ENCODE data around the gene SLC19A3. TPM values are rescaled to one million over a fixed set of nuclear protein-coding genes. Genes with fewer than 3 reads are reported as not detected.

Gene SLC19A3
- total RNA-seq, 3 donors from 2014 or later, result 29.9 to 278 (median 46.9) TPM

DNA sequence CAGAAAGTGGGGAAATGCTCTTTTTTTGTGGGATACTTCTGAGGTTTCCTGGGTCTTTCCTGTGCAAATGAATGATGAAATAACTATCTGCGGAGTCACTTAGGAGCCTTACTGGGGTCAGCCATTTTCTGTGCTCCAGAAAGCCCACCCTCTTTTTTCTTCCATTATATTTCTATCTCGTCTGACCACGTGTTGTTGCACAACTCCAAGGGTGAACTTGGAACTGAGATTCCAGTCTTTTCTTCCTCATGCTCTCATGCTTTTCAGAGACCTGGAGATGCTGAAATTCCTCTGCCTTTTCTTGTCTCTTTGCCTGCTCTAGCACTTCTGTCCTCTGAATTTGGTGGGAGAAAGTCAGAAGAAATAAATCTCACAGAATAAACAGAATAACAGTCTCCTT lies 56.0 kb downstream of the SLC19A3 start:
- H3K9me3 ChIP-seq, result no peaks in the 10 kb centered on the region
- H3K4me3 ChIP-seq, result no peak overlapping the region
- no peaks in the 10 kb centered on the region for H3K27me3 ChIP-seq
- no peak for DNase-seq (ENCODE audit: low spot score in 2 of 2)
- H3K36me3 ChIP-seq, result no peaks in the 10 kb centered on the region
- intact Hi-C loops (cut with DNase I; ENCODE audit: low total_unique reads), result no loop called here
- TF ChIP-seq, protein P1, sequence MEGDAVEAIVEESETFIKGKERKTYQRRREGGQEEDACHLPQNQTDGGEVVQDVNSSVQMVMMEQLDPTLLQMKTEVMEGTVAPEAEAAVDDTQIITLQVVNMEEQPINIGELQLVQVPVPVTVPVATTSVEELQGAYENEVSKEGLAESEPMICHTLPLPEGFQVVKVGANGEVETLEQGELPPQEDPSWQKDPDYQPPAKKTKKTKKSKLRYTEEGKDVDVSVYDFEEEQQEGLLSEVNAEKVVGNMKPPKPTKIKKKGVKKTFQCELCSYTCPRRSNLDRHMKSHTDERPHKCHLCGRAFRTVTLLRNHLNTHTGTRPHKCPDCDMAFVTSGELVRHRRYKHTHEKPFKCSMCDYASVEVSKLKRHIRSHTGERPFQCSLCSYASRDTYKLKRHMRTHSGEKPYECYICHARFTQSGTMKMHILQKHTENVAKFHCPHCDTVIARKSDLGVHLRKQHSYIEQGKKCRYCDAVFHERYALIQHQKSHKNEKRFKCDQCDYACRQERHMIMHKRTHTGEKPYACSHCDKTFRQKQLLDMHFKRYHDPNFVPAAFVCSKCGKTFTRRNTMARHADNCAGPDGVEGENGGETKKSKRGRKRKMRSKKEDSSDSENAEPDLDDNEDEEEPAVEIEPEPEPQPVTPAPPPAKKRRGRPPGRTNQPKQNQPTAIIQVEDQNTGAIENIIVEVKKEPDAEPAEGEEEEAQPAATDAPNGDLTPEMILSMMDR (IDR thresholded peaks at IDR 0.05), result no peak
- TF ChIP-seq POLR2AphosphoS5 (IDR thresholded peaks at IDR 0.05), result no peak
- no peak for TF ChIP-seq POLR2A (IDR thresholded peaks at IDR 0.05)
- no peak overlapping the region for H3K27ac ChIP-seq
- no peaks in the 10 kb centered on the region for H3K4me1 ChIP-seq

DNA sequence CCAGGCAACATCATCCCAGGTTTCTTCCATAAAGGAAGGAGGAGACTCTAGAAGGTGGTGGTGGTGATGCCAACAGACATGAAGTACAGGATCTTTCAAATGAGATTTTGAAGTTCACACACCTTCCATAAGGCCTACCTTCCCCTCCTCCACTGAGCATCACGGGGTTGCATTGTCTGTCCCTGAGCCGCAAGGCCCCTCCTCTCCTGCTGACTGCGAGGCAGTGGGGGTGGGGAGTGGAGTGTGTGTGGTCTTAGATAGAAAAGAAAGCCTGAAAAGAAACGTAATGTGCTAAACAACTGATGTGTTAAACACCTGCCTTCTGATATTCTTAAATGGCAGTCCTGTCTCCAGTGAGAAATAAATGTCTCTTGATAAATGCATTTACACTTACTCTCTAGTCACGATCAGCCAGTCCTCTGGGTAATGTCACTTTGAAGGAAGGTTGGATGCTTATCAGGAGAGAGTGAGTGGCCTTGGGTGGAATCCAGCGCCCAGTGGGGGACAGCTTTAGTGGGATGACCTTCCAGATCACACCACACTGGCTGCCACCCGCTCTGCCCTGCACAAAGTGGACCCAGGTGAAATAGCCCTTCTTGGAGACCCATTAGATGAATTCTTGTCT lies 56.7 kb downstream of the SLC19A3 start:
- Histone ChIP-seq H3K36me3 (no peaks in the 10 kb centered on the region), H3K27me3 (no peaks in the 10 kb centered on the region), H3K27ac (no peak overlapping the region), H3K4me3 (no peak overlapping the region), H3K4me1 (no peaks in the 10 kb centered on the region), H3K9me3 (no peaks in the 10 kb centered on the region)
- TF ChIP-seq POLR2AphosphoS5 (IDR thresholded peaks at IDR 0.05) (no peak), POLR2A (IDR thresholded peaks at IDR 0.05) (no peak)
- TF ChIP-seq, protein P1 (IDR thresholded peaks at IDR 0.05), result no peak
- intact Hi-C loops (cut with DNase I; ENCODE audit: low total_unique reads), result no loop called here
- no peak for DNase-seq (ENCODE audit: low spot score in 2 of 2)

DNA sequence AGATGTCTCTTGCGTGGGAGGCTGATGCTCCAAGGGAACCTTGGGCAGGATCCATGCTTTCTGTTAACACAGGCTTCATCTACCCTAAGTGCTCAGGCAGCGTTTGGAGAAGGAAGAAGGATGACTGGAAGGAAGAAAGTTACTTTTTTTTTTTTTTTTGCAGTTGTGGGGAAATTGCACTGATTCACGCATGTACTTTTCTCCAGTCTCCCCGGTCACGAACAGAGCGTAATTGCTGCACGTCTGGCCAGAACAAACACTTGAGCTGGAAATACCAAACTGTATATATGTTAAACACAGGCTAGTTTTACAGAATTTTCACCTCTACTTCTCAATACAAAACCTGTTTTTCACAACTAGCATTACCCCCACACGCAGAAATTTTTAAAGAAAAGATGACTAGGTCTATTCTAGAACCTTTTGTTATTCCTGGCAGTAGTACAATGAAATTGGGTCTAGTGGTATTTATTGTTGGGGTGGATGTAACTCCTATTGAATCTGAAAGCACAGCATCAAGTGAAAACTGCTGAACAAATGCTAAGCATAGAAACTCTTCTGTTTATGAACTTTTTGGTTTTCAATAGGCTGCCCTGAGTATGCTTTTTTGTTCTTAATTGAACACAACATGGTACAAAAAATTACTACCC lies 60.5 kb downstream of the SLC19A3 start:
- Histone ChIP-seq H3K27me3 (no peaks in the 10 kb centered on the region), H3K27ac (no peak overlapping the region), H3K36me3 (no peaks in the 10 kb centered on the region), H3K9me3 (no peaks in the 10 kb centered on the region), H3K4me3 (no peak overlapping the region), H3K4me1 (no peaks in the 10 kb centered on the region)
- intact Hi-C loops (cut with DNase I; ENCODE audit: low total_unique reads), result no loop called here
- DNase-seq (ENCODE audit: low spot score in 2 of 2), result no peak
- TF ChIP-seq, protein P1 (IDR thresholded peaks at IDR 0.05), result no peak
- no peak for TF ChIP-seq POLR2AphosphoS5 (IDR thresholded peaks at IDR 0.05)
- TF ChIP-seq POLR2A (IDR thresholded peaks at IDR 0.05), result no peak

DNA sequence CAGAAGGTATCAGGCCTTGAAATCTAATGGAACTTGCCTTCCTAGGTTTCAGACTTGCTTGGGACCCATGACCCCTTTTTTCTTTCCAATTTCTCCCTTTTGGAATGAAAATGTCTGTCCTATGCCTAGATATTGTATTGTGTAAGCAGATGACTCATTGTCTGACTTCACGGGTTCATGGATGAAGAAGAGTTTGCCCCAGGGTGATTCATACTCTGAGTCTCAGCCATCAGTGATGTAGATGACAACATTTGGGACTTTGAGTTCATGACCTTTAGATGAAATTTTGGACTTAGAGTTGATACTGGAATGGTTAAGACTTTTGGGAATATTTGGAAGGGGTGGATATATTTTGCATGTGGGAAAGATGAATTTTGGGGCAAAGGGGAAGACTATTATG lies 62.4 kb downstream of the SLC19A3 start:
- DNase-seq (ENCODE audit: low spot score in 2 of 2), result no peak
- no peaks in the 10 kb centered on the region for H3K36me3 ChIP-seq
- H3K4me1 ChIP-seq, result no peaks in the 10 kb centered on the region
- peak overlapping the region in 1 of 2 donors; percentile 40 for H3K27ac ChIP-seq
- no peaks in the 10 kb centered on the region for H3K27me3 ChIP-seq
- intact Hi-C loops (cut with DNase I; ENCODE audit: low total_unique reads), result no loop called here
- TF ChIP-seq POLR2AphosphoS5 (IDR thresholded peaks at IDR 0.05) (no peak), POLR2A (IDR thresholded peaks at IDR 0.05) (no peak)
- no peaks in the 10 kb centered on the region for H3K9me3 ChIP-seq
- no peak overlapping the region for H3K4me3 ChIP-seq

DNA sequence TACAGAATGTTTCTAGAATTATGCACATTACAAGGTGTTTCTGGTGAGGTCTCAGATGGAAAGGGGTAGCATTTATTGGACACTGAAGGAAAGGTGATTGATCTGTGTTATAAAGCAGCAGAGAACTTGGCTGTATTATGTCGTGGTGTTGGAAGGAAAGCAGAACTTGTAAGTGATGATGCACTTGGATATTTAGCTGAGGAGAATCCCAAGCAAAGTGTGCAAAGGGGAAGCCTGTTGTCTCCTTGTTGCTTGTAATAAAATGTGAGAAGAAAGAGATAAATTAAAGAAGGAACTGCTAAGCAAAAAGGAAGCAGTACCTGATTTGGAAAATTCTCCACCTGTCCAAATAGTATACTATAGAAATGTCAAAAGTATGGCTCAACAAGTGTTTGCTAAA lies 63.4 kb downstream of the SLC19A3 start:
- H3K9me3 ChIP-seq, result no peaks in the 10 kb centered on the region
- H3K27me3 ChIP-seq, result no peaks in the 10 kb centered on the region
- no peak overlapping the region for H3K4me3 ChIP-seq
- no peak for TF ChIP-seq POLR2A (IDR thresholded peaks at IDR 0.05)
- no peak for TF ChIP-seq POLR2AphosphoS5 (IDR thresholded peaks at IDR 0.05)
- TF ChIP-seq, protein P1 (IDR thresholded peaks at IDR 0.05), result no peak
- DNase-seq (ENCODE audit: low spot score in 2 of 2), result no peak
- no peaks in the 10 kb centered on the region for H3K36me3 ChIP-seq
- H3K4me1 ChIP-seq, result no peaks in the 10 kb centered on the region
- no peak overlapping the region for H3K27ac ChIP-seq
- intact Hi-C loops (cut with DNase I; ENCODE audit: low total_unique reads), result no loop called here
